GM19351 (cell line): ENCODE measurements around the gene PLD6.
"Not testable (repeated sequence)": the region's sequence is repeated elsewhere in the genome, so short reads cannot be mapped to it uniquely, and the experiment has no call there.

ENCODE experiments used
- ATAC-seq: cut with Tn5 transposase; IDR thresholded peaks from one replicate; pipeline ENCODE4 v1.9.1; 2021; ENCODE audit warnings: mild to moderate bottlenecking, moderate library complexity; ENCODE audit not compliant: unreplicated experiment

Gene PLD6

GRCh38 chr17:17179371-17179827 lies 26.7 kb downstream of the PLD6 start:
- ATAC-seq: peak; percentile 81

- no peak for ATAC-seq
These were observed 29.0 kb downstream of the PLD6 start for GRCh38 chr17:17177176-17177575.

- no peak for ATAC-seq
These were observed 29.8 kb downstream of the PLD6 start for GRCh38 chr17:17176341-17176740.

- no peak for ATAC-seq
These were observed 30.2 kb downstream of the PLD6 start for GRCh38 chr17:17175917-17176316.

GRCh38 chr17:17175340-17175739 lies 30.8 kb downstream of the PLD6 start:
- no peak for ATAC-seq

- no peak for ATAC-seq
These were observed 32.2 kb downstream of the PLD6 start for GRCh38 chr17:17173921-17174320.

GRCh38 chr17:17172990-17173389 lies 33.1 kb downstream of the PLD6 start:
- ATAC-seq: no peak

GRCh38 chr17:17172001-17172939 lies 33.9 kb downstream of the PLD6 start:
- ATAC-seq: no peak

GRCh38 chr17:17171186-17171585 lies 34.9 kb downstream of the PLD6 start:
- no peak for ATAC-seq

- ATAC-seq: no peak
These were observed 35.7 kb downstream of the PLD6 start for GRCh38 chr17:17170346-17170985.

GRCh38 chr17:17169396-17169795 lies 36.7 kb downstream of the PLD6 start:
- no peak for ATAC-seq

- ATAC-seq: no peak
These were observed 37.7 kb downstream of the PLD6 start for GRCh38 chr17:17168401-17168800.

GRCh38 chr17:17167986-17168385 lies 38.1 kb downstream of the PLD6 start:
- ATAC-seq: no peak

- ATAC-seq: no peak
These were observed 38.8 kb downstream of the PLD6 start for GRCh38 chr17:17167356-17167755.

- ATAC-seq: no peak
These were observed 39.7 kb downstream of the PLD6 start for GRCh38 chr17:17166446-17166845.

GRCh38 chr17:17165666-17166308 lies 40.3 kb downstream of the PLD6 start:
- no peak for ATAC-seq

GRCh38 chr17:17164676-17165075 lies 41.5 kb downstream of the PLD6 start:
- ATAC-seq: no peak

GRCh38 chr17:17164156-17164555 lies 42.0 kb downstream of the PLD6 start:
- ATAC-seq: no peak

GRCh38 chr17:17161759-17162158 lies 44.4 kb downstream of the PLD6 start:
- no peak for ATAC-seq

- ATAC-seq: no peak
These were observed 45.0 kb downstream of the PLD6 start for GRCh38 chr17:17161121-17161520.

- no peak for ATAC-seq
These were observed 46.6 kb downstream of the PLD6 start for GRCh38 chr17:17159571-17159970.

GRCh38 chr17:17158506-17158905 lies 47.6 kb downstream of the PLD6 start:
- ATAC-seq: not testable (repeated sequence)
